ENCODE measurements around the gene NPEPL1.
A peak's percentile ranks its signal among the peaks of the same experiment; 100 is the strongest.

The NPEPL1 gene

DNA sequence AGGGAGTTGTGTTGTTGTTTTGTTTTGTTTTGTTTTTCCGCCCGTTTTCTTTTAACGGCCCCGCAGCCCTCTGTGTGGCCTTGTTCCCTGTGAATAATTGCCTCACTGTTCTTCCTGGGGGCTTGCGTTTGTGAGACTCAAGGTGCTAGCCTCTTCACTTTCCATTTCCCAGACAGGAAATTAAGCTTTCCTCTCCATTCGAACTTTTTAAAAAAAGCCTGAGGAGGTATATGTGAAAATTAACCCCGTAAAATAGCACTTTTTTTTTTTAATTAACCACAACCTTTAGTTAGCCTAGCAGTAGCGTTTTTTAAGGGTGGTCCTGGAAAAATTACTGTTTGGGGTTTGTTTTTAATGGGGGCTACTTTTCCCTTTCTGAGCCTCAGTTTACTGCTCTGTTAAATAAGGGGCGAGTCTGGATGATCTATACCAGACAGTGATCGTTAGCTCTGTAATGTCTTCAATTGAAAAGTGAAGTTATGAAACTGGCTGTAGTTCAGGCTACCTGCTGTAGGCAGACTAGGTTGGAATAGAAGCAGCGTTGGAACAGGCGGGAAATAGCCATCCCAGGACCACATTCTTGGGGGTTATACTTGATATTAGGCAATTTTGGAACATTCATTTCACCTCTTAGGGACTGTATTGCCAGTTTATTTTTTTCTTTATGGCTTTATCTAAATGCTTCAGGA lies 39.9 kb upstream of the NPEPL1 start:
- peaks cover 46% of the 10 kb centered on the region for H3K4me1 Mint-ChIP-seq (ENCODE audit: low read depth)
- H3K27me3 Mint-ChIP-seq, result no peaks in the 10 kb centered on the region
- peak overlapping the region; percentile 98 for H3K27ac Mint-ChIP-seq
- no peaks in the 10 kb centered on the region for H3K9me3 Mint-ChIP-seq (ENCODE audit: low read depth)
- no peaks in the 10 kb centered on the region for H3K36me3 Mint-ChIP-seq
- peak overlapping the region; percentile 97 for H3K4me3 Mint-ChIP-seq

DNA sequence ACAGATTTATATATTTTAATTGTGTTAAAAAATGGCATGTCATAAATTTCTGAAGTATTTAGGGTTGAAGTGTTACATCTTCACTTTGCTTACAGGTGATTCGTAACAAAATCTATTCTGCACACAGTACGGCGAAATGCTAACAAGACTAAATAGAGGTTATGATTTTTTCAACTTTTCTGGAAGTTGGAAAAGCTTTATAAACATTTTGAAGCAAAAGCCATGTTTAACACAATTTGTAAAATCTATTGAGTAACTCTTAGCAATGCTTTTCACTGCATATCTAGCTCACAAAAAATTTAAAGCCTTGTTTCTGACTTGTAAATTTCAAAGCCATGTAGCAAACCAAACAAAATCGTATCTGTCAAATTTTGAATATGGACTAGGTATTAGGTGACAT lies 38.3 kb upstream of the NPEPL1 start:
- H3K4me1 Mint-ChIP-seq (ENCODE audit: low read depth), result peaks cover 56% of the 10 kb centered on the region

GRCh38 chr20:58655328-58656107 lies 37.1 kb upstream of the NPEPL1 start:
- Mint-ChIP-seq H3K4me1 (ENCODE audit: low read depth) (peaks cover 66% of the 10 kb centered on the region), H3K27ac (peak overlapping the region; percentile 78), H3K4me3 (peak overlapping the region; percentile 46), H3K36me3 (no peaks in the 10 kb centered on the region), H3K9me3 (ENCODE audit: low read depth) (no peaks in the 10 kb centered on the region), H3K27me3 (no peaks in the 10 kb centered on the region)

More for the DNA sequence above, 38.3 kb upstream of the NPEPL1 start:
- no peaks in the 10 kb centered on the region for H3K27me3 Mint-ChIP-seq
- H3K4me3 Mint-ChIP-seq, result peak overlapping the region; percentile 97
- H3K9me3 Mint-ChIP-seq (ENCODE audit: low read depth), result no peaks in the 10 kb centered on the region
- no peaks in the 10 kb centered on the region for H3K36me3 Mint-ChIP-seq
- H3K27ac Mint-ChIP-seq, result no peak overlapping the region

DNA sequence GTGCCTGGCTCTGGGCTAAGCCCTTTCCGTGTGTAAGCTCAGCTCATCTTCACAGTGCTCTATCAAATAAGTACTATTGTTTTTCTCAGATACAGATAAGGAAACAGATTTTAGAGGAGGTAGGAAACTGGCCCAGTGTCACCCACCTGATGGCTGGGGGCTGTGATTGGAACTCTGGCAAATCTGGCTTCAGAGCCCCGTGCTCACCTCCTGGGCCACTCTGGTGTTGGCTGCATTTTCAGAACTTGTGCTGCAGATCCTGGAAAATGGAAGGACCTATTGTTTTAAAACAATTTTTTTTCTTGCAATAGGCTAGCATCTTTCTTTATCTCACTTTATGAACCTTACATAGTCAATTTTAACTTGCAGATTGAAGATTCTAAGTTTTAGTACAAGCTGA lies 35.8 kb upstream of the NPEPL1 start:
- Mint-ChIP-seq H3K27me3 (no peaks in the 10 kb centered on the region), H3K27ac (peak overlapping the region; percentile 78), H3K36me3 (no peaks in the 10 kb centered on the region), H3K4me1 (ENCODE audit: low read depth) (peaks cover 78% of the 10 kb centered on the region), H3K9me3 (ENCODE audit: low read depth) (no peaks in the 10 kb centered on the region), H3K4me3 (peak overlapping the region; percentile 46)

GRCh38 chr20:58657262-58657661 lies 35.3 kb upstream of the NPEPL1 start:
- H3K27me3 Mint-ChIP-seq, result no peaks in the 10 kb centered on the region
- peak overlapping the region; percentile 46 for H3K4me3 Mint-ChIP-seq
- no peaks in the 10 kb centered on the region for H3K9me3 Mint-ChIP-seq (ENCODE audit: low read depth)
- peak overlapping the region; percentile 78 for H3K27ac Mint-ChIP-seq
- H3K36me3 Mint-ChIP-seq, result no peaks in the 10 kb centered on the region
- H3K4me1 Mint-ChIP-seq (ENCODE audit: low read depth), result peaks cover 82% of the 10 kb centered on the region

- peak overlapping the region; percentile 78 for H3K27ac Mint-ChIP-seq
- peak overlapping the region; percentile 46 for H3K4me3 Mint-ChIP-seq
Observed at GRCh38 chr20:58657986-58658385, 34.6 kb upstream of the NPEPL1 start.

DNA sequence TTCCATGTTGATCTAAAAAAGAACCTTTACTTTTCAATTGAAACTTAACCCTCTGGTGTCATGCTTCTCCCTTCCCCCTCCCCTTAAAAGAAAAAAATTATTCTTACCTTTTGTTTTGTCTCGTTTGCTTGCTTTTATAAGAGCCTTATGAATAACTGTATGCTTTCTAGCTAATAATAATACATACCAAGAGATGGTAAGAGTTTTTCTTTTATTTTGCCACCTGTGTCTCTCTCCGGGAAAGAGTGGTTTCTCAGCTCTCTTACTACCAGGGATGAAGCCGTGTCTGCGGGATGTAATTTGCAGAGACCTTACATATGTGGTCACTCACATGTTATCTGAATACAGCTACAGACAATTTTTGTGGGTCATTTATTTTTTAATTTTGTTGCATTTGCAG lies 33.8 kb upstream of the NPEPL1 start:
- peaks cover 6% of the 10 kb centered on the region for H3K36me3 Mint-ChIP-seq
- H3K4me3 Mint-ChIP-seq, result peak overlapping the region; percentile 46
- H3K27me3 Mint-ChIP-seq, result no peaks in the 10 kb centered on the region
- H3K9me3 Mint-ChIP-seq (ENCODE audit: low read depth), result no peaks in the 10 kb centered on the region
- H3K4me1 Mint-ChIP-seq (ENCODE audit: low read depth), result peaks cover 83% of the 10 kb centered on the region
- peak overlapping the region; percentile 93 for H3K27ac Mint-ChIP-seq

More at GRCh38 chr20:58657986-58658385, 34.6 kb upstream of the NPEPL1 start:
- Mint-ChIP-seq H3K27me3 (no peaks in the 10 kb centered on the region), H3K36me3 (peaks cover 2% of the 10 kb centered on the region), H3K4me1 (ENCODE audit: low read depth) (peaks cover 83% of the 10 kb centered on the region), H3K9me3 (ENCODE audit: low read depth) (no peaks in the 10 kb centered on the region)

DNA sequence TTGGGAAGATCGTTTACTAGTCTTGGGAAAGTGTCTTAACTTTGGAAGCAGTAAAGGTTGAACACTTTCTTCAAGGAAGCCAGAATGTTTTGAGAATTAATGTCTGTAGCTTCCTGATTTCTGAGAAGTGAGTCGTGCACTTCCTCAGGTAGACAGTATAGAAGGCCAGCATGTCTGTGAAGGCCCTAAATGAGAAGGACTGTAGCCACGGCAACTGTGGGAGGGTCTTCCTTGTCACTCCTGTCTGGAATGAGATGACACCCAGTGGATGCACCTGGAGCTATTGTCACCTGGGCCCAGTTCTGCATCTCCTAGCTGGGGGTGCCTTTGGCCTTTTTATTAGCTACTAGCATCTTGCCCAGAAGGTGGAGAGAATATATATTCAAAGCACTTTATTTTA lies 32.8 kb upstream of the NPEPL1 start:
- Mint-ChIP-seq H3K4me1 (ENCODE audit: low read depth) (peaks cover 90% of the 10 kb centered on the region), H3K4me3 (peak overlapping the region; percentile 81), H3K36me3 (peaks cover 6% of the 10 kb centered on the region), H3K27me3 (no peaks in the 10 kb centered on the region), H3K27ac (peak overlapping the region; percentile 93), H3K9me3 (ENCODE audit: low read depth) (no peaks in the 10 kb centered on the region)

DNA sequence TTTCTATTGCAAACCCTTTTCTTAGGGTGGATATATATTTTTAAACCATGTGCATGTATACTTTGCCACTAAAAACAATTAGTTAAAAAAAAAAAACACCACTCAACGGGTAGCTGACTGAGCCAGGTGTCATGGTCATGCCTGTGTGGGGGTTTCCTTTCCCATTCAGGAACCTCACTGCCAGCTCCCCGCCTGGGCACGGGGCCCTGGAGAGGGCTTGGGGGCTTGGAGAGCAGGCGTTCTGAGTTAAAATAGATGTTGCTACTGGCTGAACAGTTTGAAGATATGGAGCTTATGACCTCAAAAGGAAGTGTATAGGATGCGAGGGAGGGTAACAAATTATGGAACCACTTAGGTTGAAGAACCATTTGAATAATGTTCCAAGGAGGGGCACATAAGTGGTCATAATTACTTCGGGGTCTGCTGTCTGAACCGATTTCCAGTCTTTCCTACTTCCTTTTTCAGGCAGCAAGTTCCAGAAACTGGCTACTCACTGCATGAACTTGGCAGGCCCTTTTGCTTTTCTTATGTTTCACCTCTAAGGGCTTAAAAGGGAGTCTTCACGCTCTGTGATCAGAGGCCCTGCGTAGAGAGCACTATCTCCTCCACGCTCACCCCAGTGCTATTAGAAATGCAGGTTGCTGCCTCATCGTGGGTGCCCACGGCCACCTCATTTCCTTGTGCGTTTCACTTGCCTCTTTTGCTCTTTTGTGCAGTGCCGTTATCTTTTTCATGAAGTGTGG lies 31.6 kb upstream of the NPEPL1 start:
- peak overlapping the region; percentile 98 for H3K27ac Mint-ChIP-seq
- H3K4me1 Mint-ChIP-seq (ENCODE audit: low read depth), result peaks cover 83% of the 10 kb centered on the region
- H3K4me3 Mint-ChIP-seq, result peak overlapping the region; percentile 81
- no peaks in the 10 kb centered on the region for H3K9me3 Mint-ChIP-seq (ENCODE audit: low read depth)
- peaks cover 6% of the 10 kb centered on the region for H3K36me3 Mint-ChIP-seq
- H3K27me3 Mint-ChIP-seq, result no peaks in the 10 kb centered on the region

GRCh38 chr20:58661598-58662473 lies 30.8 kb upstream of the NPEPL1 start:
- H3K9me3 Mint-ChIP-seq (ENCODE audit: low read depth), result no peaks in the 10 kb centered on the region
- peak overlapping the region; percentile 81 for H3K4me3 Mint-ChIP-seq
- H3K27me3 Mint-ChIP-seq, result no peaks in the 10 kb centered on the region
- peak overlapping the region; percentile 98 for H3K27ac Mint-ChIP-seq
- peaks cover 79% of the 10 kb centered on the region for H3K4me1 Mint-ChIP-seq (ENCODE audit: low read depth)
- H3K36me3 Mint-ChIP-seq, result peaks cover 6% of the 10 kb centered on the region

DNA sequence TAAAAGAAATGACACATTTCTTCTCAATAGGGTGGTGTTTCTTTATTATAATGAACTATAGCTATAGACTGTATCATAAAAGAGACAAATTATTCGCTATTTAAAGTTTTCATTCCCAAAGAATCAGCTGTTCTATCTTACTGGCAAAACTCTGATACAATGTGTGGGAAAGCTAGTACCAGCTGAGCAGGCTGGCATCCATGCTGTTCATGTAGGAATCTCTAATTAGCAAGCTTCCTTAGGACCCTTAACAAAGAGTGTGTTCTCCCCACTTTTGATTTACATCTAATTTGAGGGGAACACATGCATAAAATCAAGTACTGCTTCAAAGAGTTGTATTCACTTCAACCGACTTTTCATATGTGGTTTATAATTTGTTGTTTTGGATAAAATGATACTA lies 28.3 kb upstream of the NPEPL1 start:
- H3K36me3 Mint-ChIP-seq, result peaks cover 8% of the 10 kb centered on the region
- H3K4me3 Mint-ChIP-seq, result no peak overlapping the region
- peak overlapping the region; percentile 67 for H3K27ac Mint-ChIP-seq
- H3K9me3 Mint-ChIP-seq (ENCODE audit: low read depth), result no peaks in the 10 kb centered on the region
- no peaks in the 10 kb centered on the region for H3K27me3 Mint-ChIP-seq
- peaks cover 58% of the 10 kb centered on the region for H3K4me1 Mint-ChIP-seq (ENCODE audit: low read depth)

DNA sequence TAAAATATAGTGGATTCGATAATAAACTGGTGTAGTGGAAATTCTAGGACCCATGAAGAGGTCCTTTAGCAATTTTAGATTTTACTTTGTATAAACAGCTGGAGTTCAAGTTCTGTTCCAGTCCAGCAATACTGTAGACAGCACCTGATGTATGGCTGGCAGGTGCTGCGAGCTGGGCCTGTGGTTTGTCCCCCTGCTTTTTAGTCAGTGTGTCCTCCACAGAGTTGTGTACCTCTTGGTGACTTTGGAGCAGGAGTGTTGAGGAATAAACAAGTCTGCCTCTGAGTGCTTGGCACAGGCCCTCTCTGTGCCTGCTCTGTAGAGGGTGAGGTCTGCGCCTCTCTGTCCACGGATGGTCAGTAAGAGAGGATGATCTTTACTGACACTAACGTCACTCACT lies 27.7 kb upstream of the NPEPL1 start:
- H3K36me3 Mint-ChIP-seq, result peaks cover 8% of the 10 kb centered on the region
- H3K27me3 Mint-ChIP-seq, result no peaks in the 10 kb centered on the region
- peaks cover 53% of the 10 kb centered on the region for H3K4me1 Mint-ChIP-seq (ENCODE audit: low read depth)
- H3K4me3 Mint-ChIP-seq, result no peak overlapping the region
- H3K9me3 Mint-ChIP-seq (ENCODE audit: low read depth), result no peaks in the 10 kb centered on the region
- no peak overlapping the region for H3K27ac Mint-ChIP-seq

DNA sequence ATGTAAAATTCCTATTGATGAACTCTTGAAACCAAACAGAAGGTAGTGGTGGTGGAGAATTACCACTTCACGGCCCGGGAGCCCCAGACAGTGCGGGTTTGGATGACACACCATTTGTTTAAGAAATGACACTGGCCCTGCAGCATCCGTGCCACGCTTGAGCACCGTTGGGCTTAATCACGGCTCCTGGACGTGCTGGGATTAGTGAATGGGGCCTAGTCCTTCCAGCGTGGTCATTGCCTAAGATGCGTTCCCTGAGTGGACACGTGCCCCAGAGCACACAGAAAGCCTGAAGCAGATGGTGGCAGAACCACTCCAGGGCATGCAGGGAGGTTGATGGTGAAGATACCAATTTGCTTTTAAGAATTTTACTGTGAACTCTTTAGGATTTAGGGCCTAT lies 27.0 kb upstream of the NPEPL1 start:
- Mint-ChIP-seq H3K27ac (no peak overlapping the region), H3K9me3 (ENCODE audit: low read depth) (no peaks in the 10 kb centered on the region), H3K4me3 (no peak overlapping the region), H3K4me1 (ENCODE audit: low read depth) (peaks cover 51% of the 10 kb centered on the region), H3K36me3 (peaks cover 8% of the 10 kb centered on the region), H3K27me3 (no peaks in the 10 kb centered on the region)

DNA sequence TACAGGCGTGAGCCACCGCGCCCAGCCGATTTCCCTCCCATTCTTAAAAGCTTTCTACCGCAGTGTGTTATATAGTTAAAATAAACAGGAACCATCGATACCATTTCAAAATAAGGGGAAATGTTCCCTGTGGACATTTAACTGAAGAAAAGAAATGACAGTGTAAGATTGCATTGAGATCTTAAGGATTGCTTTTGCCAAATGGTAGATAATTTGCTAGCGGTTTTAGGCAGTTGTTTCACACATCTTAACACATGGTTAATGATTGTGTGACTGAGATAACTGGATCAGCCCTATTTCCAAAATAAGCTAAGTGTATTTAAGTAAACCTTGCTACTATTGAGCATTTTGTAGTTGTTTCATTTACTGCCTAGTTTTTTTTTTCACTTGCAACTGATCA lies 25.9 kb upstream of the NPEPL1 start:
- no peak overlapping the region for H3K4me3 Mint-ChIP-seq
- peaks cover 40% of the 10 kb centered on the region for H3K4me1 Mint-ChIP-seq (ENCODE audit: low read depth)
- no peaks in the 10 kb centered on the region for H3K9me3 Mint-ChIP-seq (ENCODE audit: low read depth)
- no peaks in the 10 kb centered on the region for H3K27me3 Mint-ChIP-seq
- H3K27ac Mint-ChIP-seq, result peak overlapping the region; percentile 16
- peaks cover 8% of the 10 kb centered on the region for H3K36me3 Mint-ChIP-seq

Measured in activated naive CD8-positive, alpha-beta T cell (primary cell).